Activated T-cell treated with anti-CD3 and anti-CD28 coated beads for 1 hour (primary cell): ENCODE results near the gene BMP5.

Experiments used
- DNase-seq: peaks from one replicate; pipeline ENCODE4 v3.0.0-alpha.2; 2020; ENCODE audit warnings: low read depth

Gene BMP5

DNA sequence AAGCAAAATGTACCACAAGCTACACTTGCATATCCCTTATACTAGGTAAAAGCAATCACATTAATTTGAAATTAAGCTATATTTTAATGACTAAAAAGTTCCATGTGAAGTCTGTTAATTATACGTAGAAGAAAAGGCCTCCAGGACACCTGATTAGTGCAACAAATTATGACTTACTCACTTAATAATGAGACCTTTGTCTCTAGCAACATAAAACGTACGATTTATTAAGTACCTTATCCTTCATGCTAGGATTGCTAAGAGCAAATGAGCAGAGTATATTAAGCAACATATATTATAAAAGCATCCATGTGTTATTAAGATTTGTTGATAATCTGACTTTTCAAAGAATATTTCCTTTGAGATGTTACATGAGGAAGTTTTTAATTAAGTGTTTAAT is 2.5 kb downstream of the BMP5 start:
- DNase-seq = no peak

DNA sequence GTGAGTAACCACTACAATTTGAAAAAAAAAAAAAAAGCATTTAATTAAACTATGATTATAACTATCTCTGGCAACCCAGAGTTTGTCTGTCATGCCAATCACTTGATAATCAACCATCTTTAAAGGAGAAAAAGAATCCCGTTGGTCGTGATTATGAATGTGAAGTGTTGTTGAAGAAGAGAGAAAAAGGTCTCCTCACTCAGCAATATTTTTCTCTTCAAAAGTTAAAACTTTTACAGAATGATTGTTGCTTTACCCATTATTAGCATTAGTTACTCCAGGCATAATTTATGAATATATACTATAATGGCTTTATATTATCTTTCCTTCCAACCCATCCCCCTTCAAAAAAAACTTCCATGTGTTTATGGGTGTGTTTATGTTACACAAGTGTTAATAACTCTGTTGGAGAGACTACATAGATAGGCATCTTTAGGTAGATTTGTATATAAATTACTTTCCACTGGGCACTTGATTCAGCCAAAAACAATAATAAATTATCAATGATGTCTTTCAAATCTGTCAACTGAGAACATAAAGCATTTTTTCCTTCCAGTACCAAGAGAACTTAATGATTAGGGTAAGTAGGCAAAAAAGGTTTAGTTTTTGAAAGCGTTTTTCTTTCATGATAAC is 5.1 kb downstream of the BMP5 start:
- no peak for DNase-seq

DNA sequence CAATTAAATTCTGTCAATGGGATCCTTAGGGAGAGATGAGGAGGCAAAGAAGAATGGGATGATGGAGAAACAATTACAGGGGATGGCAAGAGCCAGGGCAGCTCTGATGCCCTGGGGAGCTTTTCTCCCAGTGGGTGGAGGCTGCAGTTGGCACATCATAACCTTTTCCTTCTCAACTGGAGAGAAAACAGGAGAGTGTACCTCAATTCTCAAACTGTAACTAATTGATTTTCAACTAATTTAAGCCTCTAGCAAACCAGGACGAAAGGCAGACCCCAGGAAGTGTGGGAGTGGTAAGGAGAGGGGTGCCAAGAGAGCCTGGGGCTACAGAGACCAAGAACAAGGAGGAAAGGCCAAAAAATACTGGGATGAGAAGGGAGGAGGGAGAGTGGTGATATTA is 5.7 kb downstream of the BMP5 start:
- DNase-seq = no peak

DNA sequence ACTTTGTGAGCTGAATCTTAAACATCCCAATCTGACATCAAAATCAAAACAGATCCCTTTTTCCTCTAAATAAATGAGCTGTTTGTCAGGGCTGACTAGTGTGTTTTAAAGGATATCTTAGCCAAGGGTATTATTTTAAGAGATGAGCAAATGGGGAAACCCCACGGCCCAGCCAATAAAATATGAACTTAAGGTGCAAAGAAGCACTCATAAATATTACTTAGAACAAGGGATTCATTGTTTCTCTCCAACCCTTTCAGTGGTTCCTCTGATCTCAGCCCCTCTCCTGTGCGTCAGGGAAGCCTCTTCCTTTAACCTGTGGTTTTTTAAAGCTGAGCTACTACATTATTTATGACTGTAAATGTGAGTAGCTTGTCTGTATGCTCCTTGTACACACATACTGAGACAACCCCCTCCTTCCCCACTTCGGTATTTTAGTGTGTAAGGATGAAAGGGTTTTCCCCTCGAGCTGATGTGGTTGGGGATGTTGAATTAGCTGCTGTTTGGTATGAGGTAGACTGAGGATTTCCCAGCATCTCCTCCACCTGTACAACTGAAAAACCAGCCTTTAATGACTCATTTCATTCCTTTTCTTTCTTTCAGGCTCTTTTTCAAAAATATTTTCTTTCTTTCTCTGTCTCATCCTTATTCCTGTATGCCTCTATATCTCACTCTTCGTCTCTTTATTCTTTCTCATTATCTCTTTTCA is 6.5 kb downstream of the BMP5 start:
- DNase-seq = no peak

DNA sequence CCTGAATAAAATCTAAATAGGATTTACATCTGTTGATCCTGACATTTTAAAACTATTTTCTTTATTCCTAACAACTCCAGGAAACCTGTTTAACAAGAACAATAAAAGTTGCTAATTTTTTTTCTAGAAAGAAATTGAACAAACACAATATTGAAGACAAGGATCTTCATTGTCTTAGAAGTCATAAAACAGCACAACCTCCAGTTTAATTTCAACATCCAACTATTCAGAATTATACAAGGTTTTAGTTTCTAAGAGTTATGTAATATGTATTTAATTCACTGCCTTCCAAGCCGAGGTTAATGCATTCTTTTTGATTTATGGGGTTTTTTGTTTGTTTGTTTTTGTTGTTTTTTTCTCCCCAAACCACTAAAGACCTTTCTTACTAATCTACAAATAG is 7.2 kb downstream of the BMP5 start:
- no peak for DNase-seq

DNA sequence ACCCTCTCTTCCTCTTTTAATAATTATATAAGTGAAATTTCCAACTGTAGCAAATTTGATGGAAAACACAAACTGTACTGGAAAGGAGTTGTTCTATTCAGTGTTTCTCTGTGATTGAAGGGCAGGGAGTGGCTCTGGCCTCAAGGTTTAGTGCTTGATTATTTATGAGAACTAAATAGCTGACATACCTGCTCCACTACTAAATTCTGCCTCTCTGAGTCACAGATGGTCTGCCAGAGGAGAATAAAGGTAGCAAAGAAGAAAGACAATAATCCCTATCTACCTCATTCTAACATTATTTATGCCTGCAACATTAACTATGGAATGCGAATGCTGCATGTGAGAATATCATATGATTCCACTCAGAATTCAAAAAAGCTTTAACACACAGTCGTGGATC is 9.3 kb downstream of the BMP5 start:
- DNase-seq = no peak

DNA sequence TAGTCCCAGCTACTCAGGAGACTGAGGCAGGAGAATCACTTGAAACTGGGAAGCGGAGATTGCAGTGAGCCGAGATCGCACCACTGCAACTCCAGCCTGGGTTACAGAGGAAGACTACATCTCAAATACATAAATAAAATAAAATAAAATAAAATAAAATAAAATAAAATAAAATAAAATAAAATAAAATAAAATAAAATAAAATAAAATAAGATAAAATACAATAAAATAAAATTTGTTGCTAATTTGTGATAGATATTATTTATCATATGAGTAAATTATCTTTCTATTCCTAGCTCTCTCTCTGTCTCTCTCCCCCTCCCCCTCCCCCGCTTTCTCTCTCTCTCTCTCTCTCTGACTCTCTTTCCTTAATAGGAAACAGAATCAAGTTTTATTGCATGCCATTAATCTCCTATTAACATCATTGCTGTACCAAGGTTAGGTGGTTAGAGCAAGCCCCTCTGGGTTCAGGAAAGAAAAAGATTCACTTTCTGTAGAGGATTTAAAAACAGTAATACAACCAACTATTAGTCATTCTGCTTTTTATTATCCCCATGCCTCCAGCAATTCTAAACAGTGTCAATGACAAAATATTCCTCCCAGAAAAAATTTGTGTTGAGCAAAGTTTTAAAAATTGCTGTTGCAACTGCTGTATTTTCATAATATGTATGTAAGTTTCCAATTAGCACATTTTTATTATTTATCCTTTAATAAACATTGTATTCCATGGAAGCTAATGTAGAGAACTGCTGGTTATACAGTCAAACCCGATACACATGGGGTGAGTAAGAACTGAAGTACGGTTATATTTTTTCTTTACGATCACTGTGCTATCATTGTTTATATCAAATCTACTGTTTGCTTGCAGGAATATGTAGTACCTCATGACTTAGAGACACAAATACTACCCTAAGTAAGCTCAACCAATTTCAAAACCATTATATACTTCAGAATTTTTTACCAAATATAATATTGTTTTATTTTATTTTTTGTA is 22.1 kb downstream of the BMP5 start:
- no peak for DNase-seq

DNA sequence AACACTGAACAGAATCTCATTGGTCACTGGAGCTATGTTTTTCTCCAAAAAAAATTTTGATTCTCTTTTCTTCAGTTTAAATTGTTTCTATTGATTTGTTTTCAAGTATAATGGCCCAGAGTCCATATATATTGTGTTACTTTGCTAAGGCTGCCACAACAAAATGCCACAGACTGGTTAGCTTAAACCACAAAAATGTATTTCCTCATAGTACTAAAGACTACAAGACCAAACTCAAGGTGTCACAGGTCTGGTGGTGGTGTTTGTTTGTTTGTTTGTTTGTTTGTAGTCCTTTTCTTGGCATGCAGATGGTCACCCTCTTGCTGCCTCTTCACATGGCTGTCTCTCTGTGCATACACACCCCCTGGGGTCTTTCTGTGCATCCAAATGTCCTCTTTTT is 34.0 kb downstream of the BMP5 start:
- no peak for DNase-seq

DNA sequence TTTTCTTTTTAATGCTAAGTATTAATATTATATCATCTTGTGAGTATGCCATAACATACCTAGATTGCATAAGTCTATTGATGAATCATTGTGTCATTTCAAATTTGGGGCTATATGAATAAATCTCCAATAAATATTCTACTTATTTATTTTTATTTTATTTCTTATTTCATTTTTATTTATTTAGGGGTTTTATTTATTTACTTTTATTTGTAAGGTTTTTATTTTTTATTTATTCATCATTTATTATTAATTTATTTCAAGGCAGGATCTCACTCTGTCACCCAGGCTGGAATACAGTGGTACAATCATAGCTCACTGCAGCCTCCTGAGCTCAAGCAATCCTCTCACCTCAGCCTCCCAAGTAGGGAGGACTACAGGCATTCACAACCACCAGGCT is 36.3 kb downstream of the BMP5 start:
- no peak for DNase-seq

DNA sequence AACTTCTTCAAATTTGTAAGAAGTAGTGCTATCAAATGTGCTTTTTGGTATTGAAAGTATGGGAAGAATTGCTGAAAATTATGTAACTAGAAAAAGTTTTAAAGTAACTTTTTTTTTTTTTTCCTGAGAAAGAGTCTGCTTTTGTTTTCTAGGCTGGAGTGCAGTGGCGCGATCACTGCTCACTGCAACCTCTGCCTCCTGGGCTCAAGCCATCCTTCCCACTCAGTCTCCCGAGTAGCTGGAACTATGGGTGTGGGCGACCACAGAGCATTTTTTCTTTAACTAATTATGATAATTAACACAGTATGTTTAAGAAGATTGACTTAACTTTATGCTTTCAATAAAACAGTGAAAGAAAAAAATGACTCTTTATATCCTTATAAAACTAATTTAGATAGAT is 38.4 kb downstream of the BMP5 start:
- no peak for DNase-seq

DNA sequence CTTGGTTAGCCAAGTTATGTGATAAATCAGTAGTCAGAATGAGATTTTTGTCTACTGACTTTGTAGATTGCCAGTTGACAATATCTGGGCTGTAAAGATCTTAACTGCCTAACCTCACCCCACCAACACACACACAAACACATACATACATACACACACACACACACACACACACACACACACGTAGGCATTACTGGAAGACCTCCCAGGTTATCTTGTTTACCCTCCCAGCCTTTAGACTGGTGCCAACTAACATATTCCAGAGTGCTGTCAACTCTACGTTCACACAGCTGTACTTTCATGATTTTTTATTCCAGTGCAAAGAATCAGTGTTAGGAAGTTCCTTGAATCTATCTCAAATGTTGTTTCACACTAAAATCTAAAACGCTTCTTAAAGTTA is 38.9 kb downstream of the BMP5 start:
- DNase-seq = no peak

DNA sequence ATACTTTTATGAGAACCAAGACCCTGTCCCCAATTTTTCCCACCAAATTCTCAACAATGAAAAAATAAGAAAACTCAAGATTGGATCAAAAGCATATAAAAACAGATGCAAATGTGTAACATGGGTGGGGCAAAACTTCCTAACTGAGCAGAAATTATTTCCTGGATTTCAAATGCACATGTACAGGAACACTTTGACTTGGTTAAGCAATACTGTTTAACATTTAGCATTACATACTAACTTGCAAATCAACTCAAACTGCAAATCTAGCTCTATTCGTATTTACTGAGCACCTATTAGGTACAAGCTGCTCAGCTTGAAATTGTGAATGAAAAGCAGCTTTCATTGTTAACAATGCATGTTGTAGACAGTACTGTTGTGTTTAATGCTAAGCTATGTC is 40.2 kb downstream of the BMP5 start:
- no peak for DNase-seq

DNA sequence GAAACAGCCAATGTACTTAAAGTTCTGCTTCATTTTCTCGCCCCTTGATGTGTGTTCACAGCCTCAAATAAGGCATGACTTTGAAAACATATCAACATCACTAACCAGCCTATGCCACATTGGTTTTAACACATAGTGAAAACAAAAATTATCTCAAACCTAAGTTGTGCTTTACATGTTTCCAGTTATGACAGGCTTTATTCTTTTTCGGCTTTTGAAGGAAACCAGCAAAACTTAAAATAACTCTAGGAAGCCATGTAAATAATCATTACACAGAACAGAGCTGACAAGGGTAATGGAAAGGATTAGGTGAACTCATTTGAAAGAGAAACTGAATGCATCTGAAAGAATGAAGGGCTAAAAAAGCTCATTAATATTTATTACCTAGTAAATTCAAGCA is 42.1 kb downstream of the BMP5 start:
- DNase-seq = no peak

DNA sequence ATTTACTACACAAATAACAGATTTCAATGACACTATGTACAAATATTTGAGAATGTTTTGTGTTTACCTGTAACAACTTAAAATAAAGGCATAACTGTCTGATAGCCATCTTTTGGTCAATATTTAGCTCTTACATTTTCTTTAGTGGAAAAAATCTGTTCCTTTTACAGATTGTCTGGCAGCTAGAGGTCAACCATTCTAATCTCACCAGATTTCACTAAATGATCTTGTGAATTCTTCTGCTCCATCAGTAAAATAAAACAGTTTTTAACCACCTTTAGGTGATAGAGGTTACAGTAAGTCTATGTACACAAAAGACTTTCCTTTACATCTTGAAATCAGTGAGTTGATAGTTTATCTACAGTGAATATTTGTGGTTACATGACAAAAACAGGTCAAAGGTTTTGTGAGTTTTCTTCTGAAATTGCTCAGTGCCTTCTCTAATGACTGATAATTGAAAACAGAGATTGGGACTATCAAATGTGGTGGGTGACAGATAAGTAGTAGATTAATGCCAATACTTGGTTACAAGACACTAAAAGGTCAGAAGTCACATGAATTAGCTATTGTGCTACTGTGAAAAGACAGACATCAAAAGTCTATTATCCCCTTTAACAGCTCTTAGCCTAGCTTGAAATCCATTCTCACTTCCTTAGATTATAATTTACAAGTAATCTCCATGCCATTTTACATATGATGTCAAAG is 47.4 kb downstream of the BMP5 start:
- no peak for DNase-seq

DNA sequence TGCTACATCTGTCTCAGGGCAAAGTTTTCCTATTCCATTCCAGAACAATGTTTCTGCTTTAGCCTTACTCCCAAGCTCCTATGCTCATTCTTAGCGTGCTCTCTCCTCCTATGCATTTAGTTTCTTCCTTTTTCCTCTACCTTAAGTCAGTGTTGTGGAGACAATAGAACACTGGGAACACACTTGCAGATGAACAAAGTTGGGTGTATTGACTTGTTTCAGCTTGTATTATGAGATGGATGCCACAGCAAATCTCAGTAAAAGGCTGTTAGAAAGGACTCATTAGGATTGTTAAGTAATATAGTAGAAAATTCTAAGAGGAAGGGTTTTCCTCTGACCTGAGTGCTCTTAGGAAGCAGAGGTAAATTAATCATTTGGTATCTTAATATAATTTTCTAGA is 48.4 kb downstream of the BMP5 start:
- DNase-seq = no peak

DNA sequence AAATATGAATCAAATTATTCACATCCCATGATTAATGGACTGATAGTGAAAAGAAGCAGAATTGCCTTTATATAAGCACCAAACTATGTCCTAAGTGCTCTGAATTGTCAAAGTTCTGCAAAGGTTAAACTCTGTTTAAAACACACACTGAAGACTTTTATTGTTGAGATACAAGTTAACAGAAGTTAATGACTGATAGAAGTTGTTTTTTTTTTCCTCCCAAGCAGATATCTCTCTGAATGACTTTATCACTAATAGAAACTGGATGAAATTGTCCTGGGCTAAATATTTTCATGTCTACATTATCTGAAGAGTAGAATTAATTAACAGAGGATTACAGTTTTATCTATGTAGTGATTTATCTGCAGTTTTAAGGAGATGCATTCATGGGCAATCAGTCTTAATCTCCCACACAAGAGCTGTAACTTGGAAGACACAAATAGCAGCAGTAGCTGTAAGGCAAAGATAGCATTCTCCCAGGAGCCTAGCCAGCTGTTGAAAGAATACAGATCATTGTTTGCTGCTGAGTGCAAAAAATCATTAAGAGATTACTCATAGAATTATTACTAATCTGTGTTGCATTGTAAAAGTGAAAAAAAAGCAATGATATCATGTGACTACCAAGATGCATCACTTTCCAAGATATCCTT is 49.9 kb downstream of the BMP5 start:
- no peak for DNase-seq

DNA sequence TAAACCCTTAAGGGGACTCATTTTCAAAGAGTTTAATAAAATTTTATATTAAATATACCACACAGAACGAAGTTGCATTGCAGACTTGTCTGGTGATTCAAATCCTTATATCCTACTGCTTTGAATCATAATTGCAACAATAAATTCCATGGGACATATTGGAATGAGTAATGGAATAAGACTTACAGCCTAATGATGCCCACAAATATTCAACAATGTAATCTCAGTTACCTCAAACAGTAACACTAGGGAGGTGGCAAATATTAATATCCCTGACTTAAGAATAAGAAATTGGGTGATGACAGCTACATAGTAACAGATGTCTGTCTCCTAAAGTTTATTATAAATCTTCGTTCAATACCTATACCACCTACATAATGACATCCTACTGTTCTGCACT is 52.6 kb downstream of the BMP5 start:
- DNase-seq = no peak

DNA sequence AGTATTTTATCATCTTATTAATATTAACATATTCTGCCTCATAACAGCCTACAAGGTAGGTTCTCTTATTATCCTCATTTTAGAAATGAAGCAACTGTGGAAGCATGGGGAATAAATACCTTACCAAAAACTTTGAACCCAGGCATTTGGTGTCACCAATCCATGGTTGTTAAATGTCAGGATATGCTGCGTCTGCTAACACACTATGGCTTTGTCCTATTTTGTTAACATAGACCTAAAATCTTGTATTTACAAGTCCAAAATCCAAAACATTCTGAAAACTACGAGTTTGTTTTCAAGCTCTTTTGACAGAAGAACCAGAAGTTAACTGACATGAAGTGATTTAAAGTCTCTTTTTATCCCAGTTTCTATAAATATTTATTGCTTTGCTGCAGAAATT is 53.4 kb downstream of the BMP5 start:
- no peak for DNase-seq

DNA sequence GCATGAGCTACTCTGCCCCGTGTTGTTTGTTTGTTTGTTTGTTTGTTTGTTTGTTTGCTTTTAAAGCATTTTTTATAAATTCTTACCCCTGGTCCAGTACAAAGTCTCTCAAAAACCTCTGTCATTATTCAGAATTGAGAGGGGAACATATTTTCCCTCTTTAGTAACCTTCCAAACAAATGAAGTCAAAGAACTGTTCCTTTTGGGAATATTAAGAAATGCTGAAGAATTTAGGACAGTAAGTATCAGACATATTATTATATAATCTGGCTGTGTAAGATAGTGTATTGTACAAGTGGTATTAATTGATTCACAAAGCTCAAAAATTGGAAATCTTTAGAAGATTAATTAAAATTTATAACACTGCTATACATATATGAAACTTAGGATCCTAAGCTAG is 54.7 kb downstream of the BMP5 start:
- DNase-seq = no peak

DNA sequence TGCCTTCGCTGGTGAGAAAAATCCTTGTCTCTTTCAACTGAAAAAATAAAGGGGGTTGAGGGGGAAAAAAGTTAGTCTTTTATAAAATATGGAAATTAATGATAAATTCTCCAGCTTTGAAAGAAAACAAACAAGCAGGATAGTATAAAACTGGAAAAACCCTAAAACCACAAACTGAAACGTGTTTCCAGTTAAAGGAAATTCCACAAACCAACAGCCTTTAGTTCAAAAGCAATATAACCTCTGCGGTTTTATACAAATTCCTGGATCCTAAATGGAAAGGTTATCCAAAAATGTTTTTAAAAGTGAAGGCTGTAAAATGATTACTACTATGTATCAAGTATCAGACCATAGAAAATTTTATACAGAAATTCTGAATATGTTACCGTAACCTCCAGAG is 55.6 kb downstream of the BMP5 start:
- DNase-seq = no peak

DNA sequence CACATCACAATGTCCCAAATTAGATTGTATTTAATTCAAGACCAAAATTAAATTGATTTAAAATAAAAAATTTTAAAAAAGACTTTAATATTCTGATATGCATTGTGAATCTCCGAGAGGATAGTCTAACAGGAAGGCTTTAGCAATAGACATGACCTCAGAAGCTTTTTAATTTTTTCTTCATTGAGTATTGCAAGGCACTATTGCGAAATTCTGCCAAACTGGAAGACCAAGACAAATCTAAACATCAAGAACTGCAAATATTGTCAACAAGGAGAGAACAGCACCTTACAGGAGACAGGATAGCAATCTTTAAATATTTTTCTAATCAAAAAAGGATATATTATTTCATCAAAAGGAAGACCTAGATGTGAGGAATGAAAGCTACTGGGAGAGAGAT is 56.9 kb downstream of the BMP5 start:
- DNase-seq = no peak

DNA sequence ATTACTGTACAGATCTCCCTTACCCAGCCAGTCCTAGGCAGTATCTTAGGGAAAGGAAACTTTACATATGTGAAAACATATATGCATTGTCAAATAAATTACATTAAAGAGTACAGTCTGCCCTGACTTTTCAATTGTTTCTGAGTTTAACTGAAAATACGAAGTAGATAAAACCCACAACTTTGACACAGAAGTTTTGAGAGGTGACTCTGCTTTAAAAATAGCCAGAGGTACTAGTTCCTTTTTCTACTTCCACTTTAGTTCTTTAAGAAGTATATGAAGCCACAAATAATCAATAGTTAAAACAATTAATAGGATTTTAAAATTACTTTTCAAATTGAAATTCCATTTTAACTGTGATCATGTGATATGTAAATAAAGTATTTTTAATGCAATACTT is 62.9 kb downstream of the BMP5 start:
- no peak for DNase-seq
